Fibroblast of skin of right quadriceps (primary cell): ENCODE data around the gene APPBP2.
"Not testable (repeated sequence)": the region's sequence is repeated elsewhere in the genome, so short reads cannot be mapped to it uniquely, and the experiment has no call there.

Experiments
- DNase-seq: peaks from one replicate; pipeline ENCODE4 v3.0.0-alpha.2; 2013

Gene APPBP2

DNA sequence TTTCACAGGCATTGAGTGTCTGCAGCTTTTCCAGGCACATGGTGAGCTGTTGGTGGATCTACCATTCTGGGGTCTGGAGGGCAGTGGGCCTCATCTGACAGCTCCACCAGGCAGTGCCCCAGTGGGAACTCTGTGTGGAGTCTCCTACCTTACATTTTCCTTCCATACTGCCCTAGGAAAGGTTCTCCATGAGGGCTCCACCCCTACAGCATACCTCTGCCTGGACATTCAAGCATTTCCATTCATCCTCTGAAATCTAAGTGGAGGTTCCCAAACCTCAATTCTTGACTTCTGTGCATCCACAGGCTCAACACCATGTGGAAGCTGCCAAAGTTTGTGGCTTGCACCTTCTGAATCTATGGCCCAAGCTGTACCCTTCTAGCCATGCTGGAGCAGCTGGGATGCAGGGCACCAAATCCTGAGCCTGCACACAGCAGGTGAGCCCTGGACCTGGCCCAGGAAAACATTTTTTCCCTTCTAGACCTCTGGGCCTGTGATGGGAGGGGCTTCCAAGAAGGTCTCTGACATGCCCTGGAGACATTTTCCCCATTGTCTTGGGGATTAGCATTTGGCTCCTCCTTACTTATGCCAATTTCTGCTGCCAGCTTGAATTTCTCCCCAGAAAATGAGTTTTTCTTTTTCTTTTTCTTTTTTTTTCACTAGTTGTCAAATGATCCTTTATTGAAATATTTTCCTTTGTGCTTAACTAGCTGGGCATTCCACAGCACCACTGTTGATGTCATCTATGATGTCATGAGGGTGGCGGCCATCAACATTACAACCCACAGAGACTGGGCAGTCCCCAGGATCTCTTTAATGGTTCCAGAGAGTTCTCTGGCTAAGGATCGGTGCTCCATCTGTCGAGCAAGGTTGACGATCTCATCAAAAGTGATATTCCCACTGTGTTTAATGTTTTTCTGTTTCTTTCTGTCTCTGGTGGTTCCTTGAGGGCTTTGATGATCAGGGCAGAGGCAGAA is 92.7 kb downstream of the APPBP2 start:
- not testable (repeated sequence) for DNase-seq

DNA sequence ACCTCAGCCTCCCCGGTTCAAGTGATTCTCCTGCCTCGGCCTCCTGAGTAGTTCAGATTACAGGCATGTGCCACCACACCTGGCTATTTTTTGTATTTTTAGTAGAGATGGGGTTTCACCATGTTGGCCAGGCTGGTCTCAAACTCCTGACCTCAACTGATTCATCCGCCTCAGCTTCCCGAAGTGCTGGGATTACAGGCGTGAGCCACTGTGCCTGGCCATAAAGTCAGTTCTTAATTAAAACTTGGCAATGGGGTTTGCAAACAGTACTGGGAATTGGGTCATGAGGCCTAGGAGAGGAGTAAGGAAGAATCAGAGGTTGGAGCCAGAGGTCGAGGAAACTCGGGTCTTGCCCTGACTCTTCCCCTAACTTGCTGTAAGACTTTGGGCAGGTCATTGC is 95.5 kb downstream of the APPBP2 start:
- not testable (repeated sequence) for DNase-seq

DNA sequence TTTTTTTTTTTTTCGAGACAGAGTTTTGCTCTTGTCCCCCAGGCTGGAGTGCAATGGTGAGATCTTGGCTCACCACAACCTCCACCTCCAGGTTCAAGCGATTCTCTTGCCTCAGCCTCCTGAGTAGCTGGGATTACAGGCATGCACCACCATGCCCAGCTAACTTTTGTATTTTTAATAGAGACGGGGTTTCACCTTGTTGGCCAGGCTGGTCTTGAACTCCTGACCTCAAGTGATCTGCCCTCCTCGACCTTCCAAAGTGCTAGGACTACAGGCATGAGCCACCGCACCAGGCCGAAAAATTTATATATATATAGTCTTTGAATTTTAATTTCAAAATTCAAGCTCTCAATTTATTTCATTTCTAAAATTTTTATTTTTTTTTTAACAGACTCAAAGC is 97.6 kb downstream of the APPBP2 start:
- not testable (repeated sequence) for DNase-seq

DNA sequence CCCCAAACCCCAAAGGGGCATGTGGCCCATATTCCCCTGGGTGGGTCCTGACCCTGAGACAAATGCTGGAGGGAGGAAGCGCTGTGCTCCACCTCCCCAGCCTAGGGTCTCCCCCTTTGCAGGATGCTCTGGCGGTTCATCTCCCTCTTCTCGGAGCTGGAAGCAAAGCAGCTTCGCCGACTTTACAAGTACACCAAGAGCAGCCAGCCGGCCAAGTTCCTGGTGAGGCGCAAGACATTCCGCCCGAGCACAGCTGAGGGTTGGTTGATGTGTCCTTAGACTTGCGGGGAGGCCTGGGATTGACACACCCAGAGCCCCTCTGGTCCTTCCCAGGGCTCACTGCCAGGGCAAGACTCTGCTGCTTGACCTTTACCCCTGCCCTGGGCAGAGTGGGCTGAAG is 99.4 kb downstream of the APPBP2 start:
- DNase-seq = no peak

DNA sequence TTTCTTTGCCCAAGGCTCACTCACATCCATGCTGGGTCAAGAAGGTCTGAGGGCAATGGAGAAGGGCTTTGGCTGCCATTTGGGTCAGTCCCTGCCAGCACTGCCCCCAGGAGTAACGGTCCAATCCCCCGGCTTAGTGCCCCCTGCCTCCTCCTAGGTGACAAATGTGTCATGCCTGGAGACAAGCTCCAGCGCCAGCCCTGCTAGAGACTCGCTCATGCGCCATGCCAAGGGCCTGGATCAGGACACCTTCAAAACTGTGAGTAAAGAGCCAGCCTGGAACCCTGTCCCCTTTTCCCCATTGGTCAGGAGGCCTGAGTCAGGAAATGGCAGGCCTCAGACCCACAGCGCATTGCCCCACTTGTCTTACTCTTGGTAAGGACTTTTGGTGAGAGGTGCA is 100.4 kb downstream of the APPBP2 start:
- no peak for DNase-seq

DNA sequence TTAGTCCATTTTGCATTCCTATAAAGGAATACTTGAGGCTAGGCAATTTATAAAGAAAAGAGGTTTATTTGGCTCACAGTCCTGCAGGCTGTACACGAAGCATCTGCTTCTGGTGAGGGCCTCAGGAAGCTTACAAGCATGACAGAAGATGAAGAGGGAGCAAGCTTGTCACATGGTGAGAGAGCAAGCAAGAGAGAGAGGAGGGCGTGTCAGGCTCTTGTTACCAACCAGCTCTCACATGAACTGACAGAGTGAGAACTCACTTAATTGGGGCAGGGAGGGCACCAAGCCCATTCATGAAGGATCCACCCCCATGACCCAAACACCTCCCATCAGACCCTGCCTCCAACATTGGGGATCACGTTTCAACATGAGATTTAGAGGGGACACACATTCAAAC is 102.2 kb downstream of the APPBP2 start:
- no peak for DNase-seq

DNA sequence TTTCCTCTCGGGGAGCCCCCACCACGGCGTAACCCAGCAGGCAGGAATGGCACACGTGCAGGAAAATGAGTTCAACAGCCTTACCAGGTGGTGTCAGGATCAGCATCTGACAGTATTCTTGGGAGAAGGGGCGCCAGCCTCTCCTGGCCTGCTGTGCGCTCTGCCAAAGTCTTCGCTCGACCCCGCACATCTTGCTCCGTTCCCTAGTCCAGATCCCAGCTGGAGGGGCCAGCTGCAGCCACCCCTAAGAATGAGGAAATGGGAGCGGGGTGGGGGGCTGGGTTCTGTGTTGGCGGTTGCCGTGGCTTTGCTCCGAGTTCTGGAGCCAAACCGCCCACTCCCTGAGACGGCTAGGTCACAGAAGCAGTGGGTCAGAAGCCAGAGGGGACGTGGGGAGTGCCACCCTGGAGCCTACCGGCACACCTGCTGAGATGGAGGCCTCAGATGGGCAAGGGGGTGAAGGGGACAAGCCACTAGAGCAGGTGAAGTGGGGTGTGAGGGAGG is 103.8 kb downstream of the APPBP2 start, which contains the start of gene CHCT1:
TSS of gene CHCT1 (plus strand) at position 328 of the 504 bp plus-strand sequence. CDS start at position 432, 104 bp downstream.
- no peak for DNase-seq

DNA sequence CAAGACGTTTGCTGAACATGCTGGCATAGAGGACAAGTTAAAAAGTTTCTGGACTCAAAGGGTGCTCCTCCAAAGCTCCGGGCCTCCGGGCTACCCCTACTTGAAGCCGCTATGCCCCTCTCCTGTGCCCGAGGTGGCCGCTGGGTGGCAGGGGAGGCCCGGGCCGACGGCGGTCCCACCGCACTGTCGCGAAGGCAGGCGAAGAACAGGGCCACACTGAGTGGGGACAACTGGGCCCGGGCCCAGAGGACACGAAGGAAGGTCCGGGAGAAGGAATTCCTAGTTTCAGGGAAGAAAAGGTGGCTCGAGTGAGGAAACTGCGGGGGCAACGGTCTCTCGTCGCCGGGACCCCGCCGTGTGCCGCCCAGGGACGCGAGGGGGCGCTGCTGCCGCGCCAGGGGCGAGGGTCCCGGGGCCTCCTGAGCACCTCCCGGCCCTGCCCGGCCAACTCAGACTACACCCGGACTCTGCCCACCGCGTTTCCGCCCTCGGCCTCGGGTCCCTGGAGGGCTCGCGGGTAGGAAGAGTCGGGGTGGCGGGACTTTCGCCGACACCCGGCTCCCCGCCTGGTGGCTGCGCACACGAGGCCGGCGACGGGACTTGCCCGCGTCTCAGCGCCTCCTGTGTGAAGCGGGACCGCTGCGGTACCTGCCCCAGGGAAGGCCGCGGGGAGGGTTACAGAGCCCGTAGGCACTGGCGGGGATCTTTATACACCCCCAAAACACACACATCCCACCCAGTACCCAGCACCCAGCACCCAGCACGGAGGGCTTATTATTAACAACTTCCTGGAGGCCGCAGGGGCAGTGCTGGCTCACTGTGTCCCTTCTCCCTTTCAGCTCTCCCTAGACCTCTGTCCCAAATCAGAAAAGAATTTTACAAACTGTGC is 104.5 kb downstream of the APPBP2 start:
- DNase-seq = peak; percentile 66

DNA sequence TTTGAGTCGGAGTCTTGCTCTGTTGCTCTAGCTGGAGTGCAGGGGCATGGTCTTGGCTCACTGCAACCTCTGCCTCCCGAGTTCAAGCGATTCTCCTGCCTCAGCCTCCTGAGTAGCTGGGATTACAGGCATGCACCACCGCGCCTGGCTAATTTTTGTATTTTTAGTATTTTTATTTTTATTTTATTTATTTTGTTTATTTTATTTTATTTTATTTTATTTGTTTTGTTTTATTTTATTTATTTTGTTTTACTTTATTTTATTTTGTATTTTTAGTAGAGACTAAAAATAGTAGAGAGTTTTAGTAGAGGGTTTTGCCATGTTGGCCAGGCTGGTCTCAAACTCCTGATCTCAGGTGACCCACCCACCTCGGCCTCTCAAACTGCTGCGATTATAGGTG is 106.2 kb downstream of the APPBP2 start:
- not testable (repeated sequence) for DNase-seq

DNA sequence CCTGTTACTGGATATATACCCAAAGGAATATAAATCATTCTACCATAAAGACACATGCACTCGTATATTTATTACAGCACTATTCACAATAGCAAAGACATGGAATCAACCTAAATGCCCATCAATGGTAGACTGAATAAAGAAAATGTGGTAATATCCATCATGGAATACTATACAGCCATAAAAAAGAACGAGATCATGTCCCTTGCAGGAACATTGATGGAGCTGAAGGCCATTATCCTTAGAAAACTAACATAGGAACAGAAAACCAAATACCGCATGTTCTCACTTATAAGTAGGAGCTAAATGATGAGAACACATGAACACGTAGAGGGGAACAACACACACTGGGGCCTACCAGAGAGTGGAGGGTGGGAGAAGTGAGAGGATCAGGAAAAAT is 107.0 kb downstream of the APPBP2 start:
- DNase-seq = not testable (repeated sequence)

DNA sequence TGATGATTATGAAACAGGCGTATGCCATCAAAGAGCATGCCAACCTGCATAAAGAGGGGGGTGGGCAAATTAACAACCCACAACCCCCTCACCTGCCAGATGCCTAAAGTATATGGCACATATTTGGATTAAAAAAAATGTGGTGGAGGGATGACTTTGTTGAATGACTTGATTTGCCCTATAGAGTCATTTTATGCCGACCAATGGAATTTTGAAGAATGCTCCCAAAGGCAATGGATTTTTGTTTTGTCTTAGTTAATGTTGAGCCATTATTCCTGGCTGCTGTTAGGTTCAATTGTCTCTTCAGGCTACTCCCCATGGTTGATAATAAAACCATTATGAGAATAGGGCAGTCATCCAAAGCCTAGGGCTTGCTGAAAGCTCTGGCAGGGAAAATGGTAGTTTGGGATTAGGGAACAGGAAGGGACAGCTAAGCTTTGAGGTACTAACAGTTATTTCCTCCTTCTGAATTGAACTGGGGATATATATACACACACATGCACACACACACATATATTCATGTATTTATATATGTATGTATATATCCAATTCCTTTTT is 109.6 kb downstream of the APPBP2 start:
- no peak for DNase-seq

DNA sequence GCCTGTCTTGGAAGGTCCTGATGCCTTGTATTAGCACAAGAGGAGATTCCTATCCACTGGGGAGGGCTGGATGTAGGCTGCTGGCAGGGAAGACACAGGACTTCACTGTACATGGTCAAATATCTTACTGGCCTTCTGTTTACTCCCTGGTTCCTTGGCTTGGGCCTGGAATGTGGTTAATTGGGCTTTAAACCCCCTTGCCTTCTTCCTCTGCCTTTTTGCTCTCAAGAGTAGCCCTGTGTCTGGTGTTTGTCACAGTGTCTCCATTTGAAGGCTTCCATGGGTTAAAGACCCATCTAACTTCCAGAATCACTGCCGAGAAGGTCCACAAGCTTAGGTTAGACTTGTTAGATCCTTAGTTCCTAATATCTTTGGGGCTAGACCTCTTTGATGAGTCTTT is 110.9 kb downstream of the APPBP2 start:
- no peak for DNase-seq

DNA sequence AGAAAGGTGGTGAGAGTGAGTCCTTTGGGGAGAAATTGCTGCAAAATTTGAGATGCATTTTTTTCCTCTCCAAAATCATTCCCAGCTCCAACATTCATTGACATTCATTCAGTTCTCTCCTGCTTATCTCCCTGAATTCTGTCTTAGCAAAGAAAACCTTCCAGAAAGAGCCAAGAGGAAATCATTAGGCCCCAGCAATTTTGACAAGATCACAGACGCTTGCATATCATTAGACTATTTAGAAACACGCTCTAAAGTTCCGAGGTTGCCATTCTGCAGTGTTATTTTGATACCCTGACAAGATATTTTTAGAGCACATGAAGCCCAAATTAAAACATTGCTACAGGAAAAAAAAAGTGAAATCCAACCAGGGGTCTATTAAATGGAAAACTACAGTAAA is 113.3 kb downstream of the APPBP2 start:
- no peak for DNase-seq

DNA sequence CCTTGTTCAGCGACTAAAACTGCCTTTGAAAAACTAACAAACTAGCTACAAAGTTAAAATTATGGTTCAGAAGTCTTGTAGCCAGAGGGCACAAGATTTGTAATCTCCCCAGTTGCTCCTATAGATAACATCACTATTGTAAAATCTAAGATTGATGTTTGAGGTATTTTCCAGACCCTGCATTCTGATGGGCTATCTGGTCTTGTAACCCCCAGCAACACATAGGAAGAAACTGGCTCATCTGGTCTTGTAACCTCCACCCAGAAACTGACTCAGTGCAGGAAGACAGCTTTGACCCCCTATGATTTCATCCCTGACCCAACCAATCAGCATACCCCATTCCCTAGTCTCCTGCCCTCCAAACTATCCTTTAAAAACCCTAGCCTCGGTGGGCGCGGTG is 116.0 kb downstream of the APPBP2 start:
- no peak for DNase-seq

DNA sequence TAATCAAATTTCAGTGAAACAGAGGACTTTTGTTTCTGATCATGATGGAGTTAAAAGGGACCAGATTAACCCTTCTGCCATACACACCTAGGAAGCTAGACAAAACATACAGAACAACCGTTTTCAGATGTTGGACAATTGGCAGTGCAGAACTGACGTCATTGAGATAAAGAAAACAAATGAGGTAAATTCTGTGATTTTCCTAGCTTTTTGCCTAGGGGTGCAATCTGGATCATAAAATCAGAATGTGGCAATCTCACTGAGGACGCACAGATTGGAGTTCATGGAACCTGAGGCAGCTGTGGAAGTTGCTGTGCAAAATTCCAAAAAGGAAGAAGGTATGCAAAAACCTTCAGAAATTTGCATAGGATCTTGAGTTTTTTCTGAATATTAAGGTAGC is 119.2 kb downstream of the APPBP2 start:
- DNase-seq = no peak

DNA sequence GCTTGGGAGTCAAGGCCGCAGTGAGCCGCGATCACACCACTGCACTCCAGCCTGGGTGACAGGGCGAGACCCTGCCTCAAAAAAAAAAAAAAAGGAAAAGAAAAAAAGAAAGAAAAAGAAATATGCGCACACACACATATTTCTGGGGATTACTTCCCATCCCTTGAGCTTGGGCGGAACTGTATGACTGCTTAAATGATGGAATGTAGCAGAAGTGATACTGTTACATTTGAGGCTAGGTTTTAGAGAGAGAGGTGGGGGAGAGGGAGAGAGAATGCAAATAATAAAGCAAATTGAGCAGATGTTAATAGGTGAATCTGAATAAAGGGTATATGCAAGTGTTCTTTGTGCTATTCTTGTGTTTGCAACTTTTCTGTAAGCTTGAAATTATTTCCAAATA is 122.1 kb downstream of the APPBP2 start:
- DNase-seq = no peak

DNA sequence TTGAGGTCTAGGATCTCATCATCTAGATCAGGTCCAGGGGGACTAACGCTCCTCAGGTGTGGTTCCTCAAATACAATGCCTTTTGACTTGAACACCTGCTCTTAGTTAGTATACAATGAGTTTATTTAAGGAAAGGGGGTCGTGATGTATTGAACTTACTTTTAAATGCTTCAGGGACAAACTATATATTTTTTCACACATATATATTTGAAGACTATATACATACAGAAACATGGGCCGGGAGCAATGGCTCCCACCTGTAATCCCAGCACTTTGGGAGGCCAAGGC is 122.6 kb downstream of the APPBP2 start:
- no peak for DNase-seq

DNA sequence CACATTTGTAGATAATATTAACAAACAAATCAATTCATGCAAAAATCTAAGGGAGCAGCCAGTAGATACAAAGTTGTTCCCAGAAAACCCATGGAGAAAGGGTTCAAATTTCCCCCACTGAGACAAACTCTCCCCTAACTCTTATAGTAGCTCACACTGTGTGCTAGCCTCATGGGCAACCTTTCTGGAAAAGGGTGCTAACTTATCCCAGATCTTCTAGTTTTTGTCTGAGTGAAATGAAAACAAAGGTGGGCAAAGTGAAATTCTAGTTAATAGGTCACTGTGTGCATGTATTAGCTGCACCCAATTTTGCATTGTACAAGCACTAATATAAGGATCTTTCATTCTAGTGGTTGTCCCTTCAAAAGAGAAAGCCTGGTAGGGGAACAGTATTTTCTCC is 124.2 kb downstream of the APPBP2 start:
- no peak for DNase-seq

DNA sequence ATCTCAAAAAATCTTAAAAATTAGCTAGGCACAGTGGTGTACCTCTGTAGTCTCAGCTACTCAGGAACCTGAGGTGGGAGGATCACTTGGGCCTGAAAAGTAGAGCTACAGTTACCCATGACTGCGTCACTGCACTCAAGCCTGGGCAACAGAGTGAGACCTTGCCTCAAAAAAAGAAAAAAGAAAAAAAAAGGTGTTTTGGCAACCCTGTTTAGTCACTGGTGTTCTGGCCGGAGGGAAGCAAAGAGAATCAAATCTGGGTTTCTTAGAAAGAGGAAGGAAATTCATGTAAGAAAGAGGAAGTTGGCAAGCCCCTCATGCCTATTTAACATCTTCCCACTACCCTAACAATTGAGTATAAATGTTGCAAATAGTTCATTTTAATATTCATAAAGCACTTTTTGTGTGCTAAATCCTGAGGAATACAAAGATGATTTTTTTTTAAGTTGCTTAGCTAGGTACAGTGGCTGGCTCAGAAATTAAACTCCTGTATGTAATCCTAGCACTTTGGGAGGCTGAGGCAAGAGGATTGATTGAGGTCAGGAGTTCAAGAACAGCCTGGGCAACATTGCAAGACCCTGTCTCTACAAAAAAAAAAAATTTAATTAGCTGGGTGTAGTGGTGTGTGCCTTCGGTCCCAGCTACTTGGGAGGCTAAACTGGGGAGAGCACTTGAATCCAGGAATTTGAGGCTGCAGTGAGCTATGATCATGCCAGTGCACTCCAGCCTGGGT is 127.6 kb downstream of the APPBP2 start:
- no peak for DNase-seq

DNA sequence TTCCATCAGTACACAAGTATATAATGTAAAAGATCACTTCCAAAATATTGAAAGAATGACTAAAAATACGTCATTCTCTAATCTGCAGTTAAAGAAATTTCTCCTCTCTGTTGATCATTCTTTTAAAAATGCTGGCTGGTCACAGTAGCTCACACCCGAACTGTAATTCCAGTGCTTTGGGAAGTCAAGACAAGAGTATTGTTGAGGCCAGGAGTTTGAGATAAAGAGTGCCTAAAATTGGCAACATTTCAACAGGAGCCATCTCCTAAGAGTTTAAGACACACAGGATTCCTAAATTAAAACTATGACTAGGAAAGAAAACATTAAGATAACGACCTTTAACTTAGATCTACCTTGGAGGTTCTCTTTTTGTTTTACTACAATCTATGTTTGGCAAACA is 129.6 kb downstream of the APPBP2 start:
- no peak for DNase-seq

DNA sequence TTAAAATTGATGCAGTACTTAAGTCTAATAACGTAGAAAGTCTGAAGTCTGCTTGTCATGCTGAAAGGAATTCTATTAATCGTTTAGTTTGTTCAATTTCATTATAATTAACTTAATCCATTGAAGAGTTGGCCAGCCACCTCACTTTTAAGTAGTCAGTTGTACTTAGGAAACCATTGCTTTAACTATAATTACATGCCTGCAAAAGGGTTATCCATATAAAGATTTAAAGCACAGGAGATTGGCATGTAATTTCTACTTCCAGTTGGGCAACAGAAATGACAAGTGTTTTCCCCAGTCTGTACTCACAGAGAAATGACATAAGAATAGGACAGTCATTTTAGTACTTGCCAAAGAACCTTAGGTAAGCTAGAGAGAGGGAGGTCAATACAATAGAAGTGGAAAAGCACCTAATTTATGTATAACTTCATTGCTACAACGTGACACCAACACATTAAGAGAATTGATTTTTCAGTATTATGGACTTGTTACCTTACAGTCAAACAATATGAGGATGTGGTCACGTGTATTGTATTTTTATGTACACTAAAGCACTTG is 130.5 kb downstream of the APPBP2 start:
- no peak for DNase-seq
